ENCODE measurements around the gene BMAL1.

- TF ChIP-seq CTCF (optimal IDR thresholded peaks at IDR 0.05 in 1 of 3, IDR thresholded peaks at IDR 0.05 in 1 of 3, conservative IDR thresholded peaks at IDR 0.05 in 1 of 3; ENCODE audit: extremely low read depth in 1 of 3, insufficient read depth in 2 of 3, low read length in 3 of 3) = no peak
- TF ChIP-seq EZH2 (IDR thresholded peaks at IDR 0.05; ENCODE audit: low read length) = no peak
Measured at GRCh38 chr11:13405220-13405619, 127.6 kb downstream of the BMAL1 start.

Data from keratinocyte (primary cell).